Astrocyte of the spinal cord (primary cell): ENCODE data around the gene TMEM114.

Source experiments
- DNase-seq: peaks from one replicate; pipeline ENCODE4 v3.0.0; 2011; ENCODE audit warnings: low read depth, low spot score
- H3K4me3 ChIP-seq: 2 replicates; pipeline ENCODE4 v1.5.1; 2011; ENCODE audit warnings: low read depth, mild to moderate bottlenecking, low read length, moderate library complexity
- CTCF ChIP-seq: IDR thresholded peaks from 2 replicates; pipeline ENCODE4 v1.5.1; 2012; ENCODE audit warnings: low read depth, mild to moderate bottlenecking, low read length, inconsistent platforms
- in situ Hi-C: cut with HindIII; loops from 2 replicates; pipeline ENCODE4 v1.10.0; 2017; ENCODE audit warnings: low sequenced_read_pairs

Gene TMEM114

GRCh38 chr16:8544406-8544805 is 45.9 kb downstream of the TMEM114 start:
- H3K4me3 ChIP-seq: no peak overlapping the region
- TF ChIP-seq CTCF: no peak
- in situ Hi-C loops: no loop called here
- no peak for DNase-seq

GRCh38 chr16:8543258-8543657 is 47.1 kb downstream of the TMEM114 start:
- DNase-seq: no peak
- TF ChIP-seq CTCF: no peak
- H3K4me3 ChIP-seq: no peak overlapping the region
- in situ Hi-C loops: no loop called here

- in situ Hi-C loops: no loop called here
- DNase-seq: no peak
- H3K4me3 ChIP-seq: no peak overlapping the region
- no peak for TF ChIP-seq CTCF
Measured at GRCh38 chr16:8542393-8542792, 47.9 kb downstream of the TMEM114 start.

- TF ChIP-seq CTCF: no peak
- in situ Hi-C loops: no loop called here
- no peak overlapping the region for H3K4me3 ChIP-seq
- DNase-seq: no peak
Measured at GRCh38 chr16:8541868-8542267, 48.4 kb downstream of the TMEM114 start.

GRCh38 chr16:8537691-8538342 is 52.5 kb downstream of the TMEM114 start:
- TF ChIP-seq CTCF: no peak
- in situ Hi-C loops: no loop called here
- DNase-seq: no peak

GRCh38 chr16:8533509-8533908 is 56.8 kb downstream of the TMEM114 start:
- H3K4me3 ChIP-seq: no peak overlapping the region
- DNase-seq: no peak
- TF ChIP-seq CTCF: no peak
- in situ Hi-C loops: no loop called here

More at GRCh38 chr16:8537691-8538342, 52.5 kb downstream of the TMEM114 start:
- no peak overlapping the region for H3K4me3 ChIP-seq
